ENCODE data around the gene PNPLA6.

DNA sequence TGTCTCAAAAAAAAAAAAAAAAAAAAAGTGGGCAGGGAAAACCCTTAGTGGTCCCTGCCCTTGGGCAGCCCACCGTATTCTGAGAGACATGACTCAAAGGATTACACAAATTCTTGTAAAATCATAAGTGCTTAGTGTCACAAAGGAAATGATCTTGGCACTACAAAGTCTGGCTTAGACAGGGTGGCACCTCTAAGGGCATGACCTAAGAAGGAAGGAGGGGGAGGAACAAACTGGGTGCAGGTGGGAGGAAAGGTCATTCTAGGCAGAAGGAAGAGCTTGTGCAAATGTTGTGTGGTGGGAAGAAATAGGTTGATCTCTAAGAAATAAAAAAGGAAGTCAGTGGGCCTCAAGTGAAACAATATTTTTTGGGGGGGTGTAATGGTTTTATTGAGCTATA lies 10.4 kb downstream of the PNPLA6 start:
- no peak for TF ChIP-seq POLR2AphosphoS5 (IDR thresholded peaks at IDR 0.05; ENCODE audit: low read depth)
- TF ChIP-seq, protein P1, sequence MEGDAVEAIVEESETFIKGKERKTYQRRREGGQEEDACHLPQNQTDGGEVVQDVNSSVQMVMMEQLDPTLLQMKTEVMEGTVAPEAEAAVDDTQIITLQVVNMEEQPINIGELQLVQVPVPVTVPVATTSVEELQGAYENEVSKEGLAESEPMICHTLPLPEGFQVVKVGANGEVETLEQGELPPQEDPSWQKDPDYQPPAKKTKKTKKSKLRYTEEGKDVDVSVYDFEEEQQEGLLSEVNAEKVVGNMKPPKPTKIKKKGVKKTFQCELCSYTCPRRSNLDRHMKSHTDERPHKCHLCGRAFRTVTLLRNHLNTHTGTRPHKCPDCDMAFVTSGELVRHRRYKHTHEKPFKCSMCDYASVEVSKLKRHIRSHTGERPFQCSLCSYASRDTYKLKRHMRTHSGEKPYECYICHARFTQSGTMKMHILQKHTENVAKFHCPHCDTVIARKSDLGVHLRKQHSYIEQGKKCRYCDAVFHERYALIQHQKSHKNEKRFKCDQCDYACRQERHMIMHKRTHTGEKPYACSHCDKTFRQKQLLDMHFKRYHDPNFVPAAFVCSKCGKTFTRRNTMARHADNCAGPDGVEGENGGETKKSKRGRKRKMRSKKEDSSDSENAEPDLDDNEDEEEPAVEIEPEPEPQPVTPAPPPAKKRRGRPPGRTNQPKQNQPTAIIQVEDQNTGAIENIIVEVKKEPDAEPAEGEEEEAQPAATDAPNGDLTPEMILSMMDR (conservative IDR thresholded peaks at IDR 0.05; ENCODE audit: low read depth in 2 of 2): no peak
- TF ChIP-seq EZH2 (IDR thresholded peaks at IDR 0.05; ENCODE audit: low read depth, unreplicated experiment): no peak
- TF ChIP-seq, protein P2, sequence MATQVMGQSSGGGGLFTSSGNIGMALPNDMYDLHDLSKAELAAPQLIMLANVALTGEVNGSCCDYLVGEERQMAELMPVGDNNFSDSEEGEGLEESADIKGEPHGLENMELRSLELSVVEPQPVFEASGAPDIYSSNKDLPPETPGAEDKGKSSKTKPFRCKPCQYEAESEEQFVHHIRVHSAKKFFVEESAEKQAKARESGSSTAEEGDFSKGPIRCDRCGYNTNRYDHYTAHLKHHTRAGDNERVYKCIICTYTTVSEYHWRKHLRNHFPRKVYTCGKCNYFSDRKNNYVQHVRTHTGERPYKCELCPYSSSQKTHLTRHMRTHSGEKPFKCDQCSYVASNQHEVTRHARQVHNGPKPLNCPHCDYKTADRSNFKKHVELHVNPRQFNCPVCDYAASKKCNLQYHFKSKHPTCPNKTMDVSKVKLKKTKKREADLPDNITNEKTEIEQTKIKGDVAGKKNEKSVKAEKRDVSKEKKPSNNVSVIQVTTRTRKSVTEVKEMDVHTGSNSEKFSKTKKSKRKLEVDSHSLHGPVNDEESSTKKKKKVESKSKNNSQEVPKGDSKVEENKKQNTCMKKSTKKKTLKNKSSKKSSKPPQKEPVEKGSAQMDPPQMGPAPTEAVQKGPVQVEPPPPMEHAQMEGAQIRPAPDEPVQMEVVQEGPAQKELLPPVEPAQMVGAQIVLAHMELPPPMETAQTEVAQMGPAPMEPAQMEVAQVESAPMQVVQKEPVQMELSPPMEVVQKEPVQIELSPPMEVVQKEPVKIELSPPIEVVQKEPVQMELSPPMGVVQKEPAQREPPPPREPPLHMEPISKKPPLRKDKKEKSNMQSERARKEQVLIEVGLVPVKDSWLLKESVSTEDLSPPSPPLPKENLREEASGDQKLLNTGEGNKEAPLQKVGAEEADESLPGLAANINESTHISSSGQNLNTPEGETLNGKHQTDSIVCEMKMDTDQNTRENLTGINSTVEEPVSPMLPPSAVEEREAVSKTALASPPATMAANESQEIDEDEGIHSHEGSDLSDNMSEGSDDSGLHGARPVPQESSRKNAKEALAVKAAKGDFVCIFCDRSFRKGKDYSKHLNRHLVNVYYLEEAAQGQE (IDR thresholded peaks at IDR 0.05; ENCODE audit: unreplicated experiment): no peak
- TF ChIP-seq ZNF331 (CRISPR knock-in tag; IDR thresholded peaks at IDR 0.05; ENCODE audit: low read depth): no peak
- TF ChIP-seq EZH2phosphoT487 (IDR thresholded peaks at IDR 0.05; ENCODE audit: unreplicated experiment): no peak
- TF ChIP-seq, protein P3, sequence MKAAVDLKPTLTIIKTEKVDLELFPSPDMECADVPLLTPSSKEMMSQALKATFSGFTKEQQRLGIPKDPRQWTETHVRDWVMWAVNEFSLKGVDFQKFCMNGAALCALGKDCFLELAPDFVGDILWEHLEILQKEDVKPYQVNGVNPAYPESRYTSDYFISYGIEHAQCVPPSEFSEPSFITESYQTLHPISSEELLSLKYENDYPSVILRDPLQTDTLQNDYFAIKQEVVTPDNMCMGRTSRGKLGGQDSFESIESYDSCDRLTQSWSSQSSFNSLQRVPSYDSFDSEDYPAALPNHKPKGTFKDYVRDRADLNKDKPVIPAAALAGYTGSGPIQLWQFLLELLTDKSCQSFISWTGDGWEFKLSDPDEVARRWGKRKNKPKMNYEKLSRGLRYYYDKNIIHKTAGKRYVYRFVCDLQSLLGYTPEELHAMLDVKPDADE (IDR thresholded peaks at IDR 0.05): no peak
